Vagina (tissue), 2 donors: ENCODE results near the gene SH2D6.

Experiments
- POLR2A ChIP-seq, 2 donors: fragments of 450-650 bp; IDR thresholded peaks; one replicate each; pipeline ENCODE4 v1.6.1; 2017; ENCODE audit warnings: antibody characterized with exemption in 2 of 2, mild to moderate bottlenecking in 2 of 2, moderate library complexity in 2 of 2
- TF ChIP-seq, protein P1 (sequence below), 3 experiments: fragments of 450-650 bp in 2 of 3; fragments of 200-600 bp in 1 of 3; sonication (generic) in 1 of 3; IDR thresholded peaks; one replicate each; pipeline ENCODE4 v1.5.1; 2017 to 2019; ENCODE audit warnings: antibody characterized with exemption in 3 of 3, mild to moderate bottlenecking in 2 of 3, moderate library complexity in 2 of 3

GRCh38 chr2:85436836-85437487, 18.4 kb downstream of the SH2D6 start:
- TF ChIP-seq POLR2A (IDR thresholded peaks at IDR 0.05): no peak
- TF ChIP-seq, protein P1, sequence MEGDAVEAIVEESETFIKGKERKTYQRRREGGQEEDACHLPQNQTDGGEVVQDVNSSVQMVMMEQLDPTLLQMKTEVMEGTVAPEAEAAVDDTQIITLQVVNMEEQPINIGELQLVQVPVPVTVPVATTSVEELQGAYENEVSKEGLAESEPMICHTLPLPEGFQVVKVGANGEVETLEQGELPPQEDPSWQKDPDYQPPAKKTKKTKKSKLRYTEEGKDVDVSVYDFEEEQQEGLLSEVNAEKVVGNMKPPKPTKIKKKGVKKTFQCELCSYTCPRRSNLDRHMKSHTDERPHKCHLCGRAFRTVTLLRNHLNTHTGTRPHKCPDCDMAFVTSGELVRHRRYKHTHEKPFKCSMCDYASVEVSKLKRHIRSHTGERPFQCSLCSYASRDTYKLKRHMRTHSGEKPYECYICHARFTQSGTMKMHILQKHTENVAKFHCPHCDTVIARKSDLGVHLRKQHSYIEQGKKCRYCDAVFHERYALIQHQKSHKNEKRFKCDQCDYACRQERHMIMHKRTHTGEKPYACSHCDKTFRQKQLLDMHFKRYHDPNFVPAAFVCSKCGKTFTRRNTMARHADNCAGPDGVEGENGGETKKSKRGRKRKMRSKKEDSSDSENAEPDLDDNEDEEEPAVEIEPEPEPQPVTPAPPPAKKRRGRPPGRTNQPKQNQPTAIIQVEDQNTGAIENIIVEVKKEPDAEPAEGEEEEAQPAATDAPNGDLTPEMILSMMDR (IDR thresholded peaks at IDR 0.05): no peak
